Measurements from ENCODE around the gene KREMEN2. TPM values are rescaled to one million over a fixed set of nuclear protein-coding genes. Genes with fewer than 3 reads are reported as not detected.

The KREMEN2 gene, protein sequence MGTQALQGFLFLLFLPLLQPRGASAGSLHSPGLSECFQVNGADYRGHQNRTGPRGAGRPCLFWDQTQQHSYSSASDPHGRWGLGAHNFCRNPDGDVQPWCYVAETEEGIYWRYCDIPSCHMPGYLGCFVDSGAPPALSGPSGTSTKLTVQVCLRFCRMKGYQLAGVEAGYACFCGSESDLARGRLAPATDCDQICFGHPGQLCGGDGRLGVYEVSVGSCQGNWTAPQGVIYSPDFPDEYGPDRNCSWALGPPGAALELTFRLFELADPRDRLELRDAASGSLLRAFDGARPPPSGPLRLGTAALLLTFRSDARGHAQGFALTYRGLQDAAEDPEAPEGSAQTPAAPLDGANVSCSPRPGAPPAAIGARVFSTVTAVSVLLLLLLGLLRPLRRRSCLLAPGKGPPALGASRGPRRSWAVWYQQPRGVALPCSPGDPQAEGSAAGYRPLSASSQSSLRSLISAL
- not detected for total RNA-seq
- polyA plus RNA-seq = not detected

DNA sequence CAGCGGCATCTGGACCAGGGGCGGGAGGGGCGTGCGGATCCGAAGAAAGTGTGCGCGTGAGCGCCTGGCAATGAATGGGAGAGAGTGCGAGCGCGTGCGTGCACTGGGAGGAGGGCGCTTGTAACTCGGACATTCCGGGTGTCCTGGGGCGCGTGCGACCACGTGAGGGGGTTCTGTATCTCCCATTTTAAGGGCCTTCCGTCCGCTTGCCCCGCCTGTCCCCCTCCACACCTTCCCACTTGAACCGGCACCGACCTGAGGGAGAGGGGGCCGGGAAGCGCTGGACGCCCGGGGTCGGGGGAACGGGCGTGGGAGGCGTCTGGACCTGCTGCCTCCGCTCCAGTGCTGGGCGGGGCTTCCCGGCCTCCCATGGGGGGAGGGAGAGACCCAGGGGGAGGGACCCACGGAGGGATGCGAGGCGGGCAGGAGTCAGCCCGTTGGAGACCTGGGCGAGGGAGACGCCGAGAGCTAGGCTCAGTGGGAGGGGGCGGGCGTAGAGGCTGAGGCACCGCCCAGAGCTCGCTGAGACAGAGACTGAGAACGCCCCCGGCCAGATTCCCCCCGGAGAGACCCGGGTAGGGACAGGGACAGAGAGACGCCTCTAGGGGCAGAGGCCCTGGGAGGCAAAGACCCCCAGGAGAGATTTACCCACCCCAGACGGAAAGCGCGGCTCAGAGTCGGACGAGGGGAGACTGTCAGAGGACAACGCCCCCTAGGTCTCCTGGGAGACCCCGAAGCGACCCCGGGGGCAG is at the start of gene KREMEN2:
KREMEN2 (plus strand) TSS at position 553 of the 752 bp plus-strand sequence. CDS start 246 bp downstream, outside the sequence.
- Histone ChIP-seq H3K27ac (ENCODE audit: low read depth in 1 of 2, low read length in 2 of 2) (no peak within 1 kb of the TSS), H3K9ac (ENCODE audit: low read depth in 1 of 2, low read length in 2 of 2) (no peak within 1 kb of the TSS), H3K27me3 (ENCODE audit: control insufficient read depth in 4 of 4, insufficient read depth in 4 of 4, low read length in 3 of 4) (peaks cover 0 to 14% (median 5%) of the 10 kb centered on the region in 4 donors), H3K9me3 (ENCODE audit: control insufficient read depth in 4 of 4, low read length in 3 of 4) (no peaks in the 10 kb centered on the region), H3K4me3 (ENCODE audit: low read depth in 1 of 3, low read length in 3 of 3) (peak within 1 kb of the TSS in 1 of 3 donors; percentile 18), H3K36me3 (ENCODE audit: control insufficient read depth in 4 of 4, insufficient read depth in 3 of 4, low read depth in 1 of 4, low read length in 3 of 4) (no peaks in the 10 kb centered on the region), H3K4me1 (ENCODE audit: control insufficient read depth in 4 of 4, insufficient read depth in 4 of 4, low read length in 3 of 4) (peaks cover 7 to 27% (median 23%) of the 10 kb centered on the region in 4 donors)
- 2% methylated on average over 60 of the region's 60 CpGs for WGBS
- no peak for DNase-seq (ENCODE audit: low spot score)
- no peak for TF ChIP-seq NR2F2 (IDR thresholded peaks at IDR 0.05)
- no peak for TF ChIP-seq RAD21 (IDR thresholded peaks at IDR 0.05)
- no peak for TF ChIP-seq FOXA1 (IDR thresholded peaks at IDR 0.05)
- TF ChIP-seq, protein P1, sequence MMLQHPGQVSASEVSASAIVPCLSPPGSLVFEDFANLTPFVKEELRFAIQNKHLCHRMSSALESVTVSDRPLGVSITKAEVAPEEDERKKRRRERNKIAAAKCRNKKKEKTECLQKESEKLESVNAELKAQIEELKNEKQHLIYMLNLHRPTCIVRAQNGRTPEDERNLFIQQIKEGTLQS (IDR thresholded peaks at IDR 0.05) = no peak
- TF ChIP-seq, protein P2, sequence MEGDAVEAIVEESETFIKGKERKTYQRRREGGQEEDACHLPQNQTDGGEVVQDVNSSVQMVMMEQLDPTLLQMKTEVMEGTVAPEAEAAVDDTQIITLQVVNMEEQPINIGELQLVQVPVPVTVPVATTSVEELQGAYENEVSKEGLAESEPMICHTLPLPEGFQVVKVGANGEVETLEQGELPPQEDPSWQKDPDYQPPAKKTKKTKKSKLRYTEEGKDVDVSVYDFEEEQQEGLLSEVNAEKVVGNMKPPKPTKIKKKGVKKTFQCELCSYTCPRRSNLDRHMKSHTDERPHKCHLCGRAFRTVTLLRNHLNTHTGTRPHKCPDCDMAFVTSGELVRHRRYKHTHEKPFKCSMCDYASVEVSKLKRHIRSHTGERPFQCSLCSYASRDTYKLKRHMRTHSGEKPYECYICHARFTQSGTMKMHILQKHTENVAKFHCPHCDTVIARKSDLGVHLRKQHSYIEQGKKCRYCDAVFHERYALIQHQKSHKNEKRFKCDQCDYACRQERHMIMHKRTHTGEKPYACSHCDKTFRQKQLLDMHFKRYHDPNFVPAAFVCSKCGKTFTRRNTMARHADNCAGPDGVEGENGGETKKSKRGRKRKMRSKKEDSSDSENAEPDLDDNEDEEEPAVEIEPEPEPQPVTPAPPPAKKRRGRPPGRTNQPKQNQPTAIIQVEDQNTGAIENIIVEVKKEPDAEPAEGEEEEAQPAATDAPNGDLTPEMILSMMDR (IDR thresholded peaks at IDR 0.05; ENCODE audit: low read depth, low read length, missing input control) = no peak
- TF ChIP-seq, protein P3, sequence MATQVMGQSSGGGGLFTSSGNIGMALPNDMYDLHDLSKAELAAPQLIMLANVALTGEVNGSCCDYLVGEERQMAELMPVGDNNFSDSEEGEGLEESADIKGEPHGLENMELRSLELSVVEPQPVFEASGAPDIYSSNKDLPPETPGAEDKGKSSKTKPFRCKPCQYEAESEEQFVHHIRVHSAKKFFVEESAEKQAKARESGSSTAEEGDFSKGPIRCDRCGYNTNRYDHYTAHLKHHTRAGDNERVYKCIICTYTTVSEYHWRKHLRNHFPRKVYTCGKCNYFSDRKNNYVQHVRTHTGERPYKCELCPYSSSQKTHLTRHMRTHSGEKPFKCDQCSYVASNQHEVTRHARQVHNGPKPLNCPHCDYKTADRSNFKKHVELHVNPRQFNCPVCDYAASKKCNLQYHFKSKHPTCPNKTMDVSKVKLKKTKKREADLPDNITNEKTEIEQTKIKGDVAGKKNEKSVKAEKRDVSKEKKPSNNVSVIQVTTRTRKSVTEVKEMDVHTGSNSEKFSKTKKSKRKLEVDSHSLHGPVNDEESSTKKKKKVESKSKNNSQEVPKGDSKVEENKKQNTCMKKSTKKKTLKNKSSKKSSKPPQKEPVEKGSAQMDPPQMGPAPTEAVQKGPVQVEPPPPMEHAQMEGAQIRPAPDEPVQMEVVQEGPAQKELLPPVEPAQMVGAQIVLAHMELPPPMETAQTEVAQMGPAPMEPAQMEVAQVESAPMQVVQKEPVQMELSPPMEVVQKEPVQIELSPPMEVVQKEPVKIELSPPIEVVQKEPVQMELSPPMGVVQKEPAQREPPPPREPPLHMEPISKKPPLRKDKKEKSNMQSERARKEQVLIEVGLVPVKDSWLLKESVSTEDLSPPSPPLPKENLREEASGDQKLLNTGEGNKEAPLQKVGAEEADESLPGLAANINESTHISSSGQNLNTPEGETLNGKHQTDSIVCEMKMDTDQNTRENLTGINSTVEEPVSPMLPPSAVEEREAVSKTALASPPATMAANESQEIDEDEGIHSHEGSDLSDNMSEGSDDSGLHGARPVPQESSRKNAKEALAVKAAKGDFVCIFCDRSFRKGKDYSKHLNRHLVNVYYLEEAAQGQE (IDR thresholded peaks at IDR 0.05) = no peak
- TF ChIP-seq SP1 (IDR thresholded peaks at IDR 0.05) = no peak
- TF ChIP-seq FOXA2 (IDR thresholded peaks at IDR 0.05) = no peak
- TF ChIP-seq, protein P4, sequence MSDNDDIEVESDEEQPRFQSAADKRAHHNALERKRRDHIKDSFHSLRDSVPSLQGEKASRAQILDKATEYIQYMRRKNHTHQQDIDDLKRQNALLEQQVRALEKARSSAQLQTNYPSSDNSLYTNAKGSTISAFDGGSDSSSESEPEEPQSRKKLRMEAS (IDR thresholded peaks at IDR 0.05) = no peak
- no peak for TF ChIP-seq YY1 (IDR thresholded peaks at IDR 0.05)
- no peak for TF ChIP-seq JUND (IDR thresholded peaks at IDR 0.05)
- TF ChIP-seq GABPA (IDR thresholded peaks at IDR 0.05 in 1 of 2, conservative IDR thresholded peaks at IDR 0.05 in 1 of 2) = no peak
- TF ChIP-seq EGR1 (IDR thresholded peaks at IDR 0.05; ENCODE audit: low read depth in 2 of 2) = no peak
- TF ChIP-seq HNF4A (conservative IDR thresholded peaks at IDR 0.05) = no peak
- TF ChIP-seq, protein P5, sequence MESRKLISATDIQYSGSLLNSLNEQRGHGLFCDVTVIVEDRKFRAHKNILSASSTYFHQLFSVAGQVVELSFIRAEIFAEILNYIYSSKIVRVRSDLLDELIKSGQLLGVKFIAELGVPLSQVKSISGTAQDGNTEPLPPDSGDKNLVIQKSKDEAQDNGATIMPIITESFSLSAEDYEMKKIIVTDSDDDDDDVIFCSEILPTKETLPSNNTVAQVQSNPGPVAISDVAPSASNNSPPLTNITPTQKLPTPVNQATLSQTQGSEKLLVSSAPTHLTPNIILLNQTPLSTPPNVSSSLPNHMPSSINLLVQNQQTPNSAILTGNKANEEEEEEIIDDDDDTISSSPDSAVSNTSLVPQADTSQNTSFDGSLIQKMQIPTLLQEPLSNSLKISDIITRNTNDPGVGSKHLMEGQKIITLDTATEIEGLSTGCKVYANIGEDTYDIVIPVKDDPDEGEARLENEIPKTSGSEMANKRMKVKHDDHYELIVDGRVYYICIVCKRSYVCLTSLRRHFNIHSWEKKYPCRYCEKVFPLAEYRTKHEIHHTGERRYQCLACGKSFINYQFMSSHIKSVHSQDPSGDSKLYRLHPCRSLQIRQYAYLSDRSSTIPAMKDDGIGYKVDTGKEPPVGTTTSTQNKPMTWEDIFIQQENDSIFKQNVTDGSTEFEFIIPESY (IDR thresholded peaks at IDR 0.05) = no peak
- TF ChIP-seq TAF1 (conservative IDR thresholded peaks at IDR 0.05) = no peak
